Mesenchymal stem cell (in vitro differentiated cells and primary cell): Measurements from ENCODE around the gene UQCC3.

Experiments used
- DNase-seq: peaks from one replicate; pipeline ENCODE4 v3.0.0-alpha.2; 2013
- H2AFZ ChIP-seq: one replicate; pipeline ENCODE4 v1.6.1; 2013; ENCODE audit warnings: low read depth, mild to moderate bottlenecking, control low read depth, inconsistent platforms, low read length, moderate library complexity
- H2AK5ac ChIP-seq: 2 replicates; pipeline ENCODE4 v1.6.1; 2013; ENCODE audit warnings: low read length, moderate library complexity, mild to moderate bottlenecking, inconsistent platforms; ENCODE audit not compliant: severe bottlenecking
- H2BK120ac ChIP-seq: one replicate; pipeline ENCODE4 v1.6.1; 2013; ENCODE audit warnings: low read depth, mild to moderate bottlenecking, inconsistent platforms, low read length, moderate library complexity
- H2BK12ac ChIP-seq, 2 experiments: one replicate each; pipeline ENCODE4 v1.6.1; 2013; ENCODE audit warnings: inconsistent platforms in 2 of 2, low read length in 2 of 2, mild to moderate bottlenecking in 2 of 2, moderate library complexity in 2 of 2, control low read depth in 1 of 2
- H2BK15ac ChIP-seq: one replicate; pipeline ENCODE4 v1.6.1; 2013; ENCODE audit warnings: mild to moderate bottlenecking, low read depth, inconsistent platforms; ENCODE audit not compliant: poor library complexity, severe bottlenecking
- H2BK5ac ChIP-seq: 2 replicates; pipeline ENCODE4 v1.6.1; 2013; ENCODE audit warnings: low read depth, mild to moderate bottlenecking, low read length, control low read depth, inconsistent platforms; ENCODE audit not compliant: poor library complexity, severe bottlenecking
- H3K14ac ChIP-seq, 2 experiments: one replicate each; pipeline ENCODE4 v1.6.1; 2013; ENCODE audit warnings: inconsistent platforms in 2 of 2, low read length in 2 of 2, control low read depth in 1 of 2, mild to moderate bottlenecking in 1 of 2, moderate library complexity in 1 of 2
- H3K18ac ChIP-seq, 2 experiments: one replicate each; pipeline ENCODE4 v1.6.1; 2013; ENCODE audit warnings: inconsistent platforms in 2 of 2, low read length in 2 of 2, control low read depth in 1 of 2, low read depth in 1 of 2, mild to moderate bottlenecking in 1 of 2
- H3K23ac ChIP-seq, 2 experiments: one replicate each; pipeline ENCODE4 v1.6.1; 2013; ENCODE audit warnings: inconsistent platforms in 2 of 2, low read length in 2 of 2, mild to moderate bottlenecking in 2 of 2, moderate library complexity in 2 of 2, control low read depth in 1 of 2
- H3K27ac ChIP-seq: 2 replicates; pipeline ENCODE4 v1.5.1; 2013; ENCODE audit warnings: mild to moderate bottlenecking, moderate library complexity, low read length, control low read depth, inconsistent platforms; ENCODE audit not compliant: poor library complexity, severe bottlenecking
- H3K27me3 ChIP-seq, 2 experiments: 2 replicates each; pipeline versions ENCODE4 v1.6.1 to v1.7.0; 2013; ENCODE audit warnings: low read length in 2 of 2, mild to moderate bottlenecking in 2 of 2, moderate library complexity in 2 of 2, control low read depth in 1 of 2, inconsistent platforms in 1 of 2; ENCODE audit not compliant: control insufficient read depth in 1 of 2, insufficient read depth in 1 of 2
- H3K36me3 ChIP-seq, 2 experiments: 2 replicates each; pipeline versions ENCODE4 v1.6.1 to v1.7.0; 2013; ENCODE audit warnings: low read length in 2 of 2, control low read depth in 1 of 2, inconsistent platforms in 1 of 2, low read depth in 1 of 2, mild to moderate bottlenecking in 1 of 2; ENCODE audit not compliant: insufficient read depth in 2 of 2, control insufficient read depth in 1 of 2
- H3K4ac ChIP-seq, 2 experiments: one replicate each; pipeline ENCODE4 v1.6.1; 2013; ENCODE audit warnings: inconsistent platforms in 2 of 2, low read length in 2 of 2, mild to moderate bottlenecking in 2 of 2, moderate library complexity in 2 of 2, control low read depth in 1 of 2, low read depth in 1 of 2
- H3K4me1 ChIP-seq: 2 replicates; pipeline ENCODE4 v1.6.1; 2013; ENCODE audit warnings: low read depth, low read length, control low read depth; ENCODE audit not compliant: control insufficient read depth, insufficient read depth
- H3K4me2 ChIP-seq: 2 replicates; pipeline ENCODE4 v1.6.1; 2013; ENCODE audit warnings: low read length, mild to moderate bottlenecking, inconsistent platforms; ENCODE audit not compliant: poor library complexity, severe bottlenecking
- H3K4me3 ChIP-seq, 2 experiments: 2 replicates each; pipeline versions ENCODE4 v1.5.1 to v1.7.0; 2013; ENCODE audit warnings: low read length in 2 of 2, mild to moderate bottlenecking in 2 of 2, control low read depth in 1 of 2, low read depth in 1 of 2; ENCODE audit not compliant: insufficient read depth in 1 of 2
- H3K79me1 ChIP-seq: replicated peaks from 2 replicates; pipeline ENCODE4 v1.6.1; 2013; ENCODE audit warnings: mild to moderate bottlenecking, control low read depth, low read length, inconsistent platforms; ENCODE audit not compliant: poor library complexity, severe bottlenecking
- H3K9ac ChIP-seq: 2 replicates; pipeline ENCODE4 v1.7.0; 2013; ENCODE audit warnings: mild to moderate bottlenecking, low read length, moderate library complexity
- H3K9me3 ChIP-seq: 2 replicates; pipeline ENCODE4 v1.7.0; 2013; ENCODE audit warnings: mild to moderate bottlenecking, low read length; ENCODE audit not compliant: control insufficient read depth
- H4K8ac ChIP-seq: one replicate; pipeline ENCODE4 v1.6.1; 2013; ENCODE audit warnings: inconsistent platforms, mild to moderate bottlenecking, low read length, moderate library complexity
- H4K91ac ChIP-seq: one replicate; pipeline ENCODE4 v1.6.1; 2013; ENCODE audit warnings: mild to moderate bottlenecking, low read length, inconsistent platforms
- WGBS: methylation state at CpG from one replicate; pipeline ENCODE4 v1.1.7; 2013; ENCODE audit warnings: mixed read lengths; 5-methylcytosine and 5-hydroxymethylcytosine counted together

The UQCC3 gene

DNA sequence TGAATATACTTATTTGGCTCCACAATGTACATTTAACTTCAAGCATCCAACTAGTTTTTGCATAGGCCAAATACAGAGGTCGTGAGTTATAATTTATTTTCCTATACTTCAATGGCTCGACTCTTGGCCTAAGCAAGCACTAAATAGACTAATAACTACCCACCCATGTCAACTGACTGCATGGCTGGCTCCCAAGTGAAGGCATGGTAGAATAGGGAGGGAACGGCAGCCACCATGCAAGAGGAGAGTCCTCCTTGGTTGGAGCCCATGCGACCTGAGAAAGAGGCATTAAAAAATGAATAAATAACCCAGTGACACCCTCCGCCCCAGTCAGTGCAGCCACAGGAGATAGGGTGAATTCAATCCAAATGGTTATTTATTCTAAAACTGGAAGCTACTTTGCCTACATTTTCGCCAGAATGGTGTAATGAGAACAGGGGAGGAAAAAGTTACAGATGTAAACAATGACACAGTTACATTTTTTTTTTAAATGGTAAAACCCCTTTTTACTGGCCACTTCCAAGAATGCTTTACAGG, 40.9 kb downstream of the UQCC3 start:
- H3K27ac ChIP-seq = peak overlapping the region; percentile 66
- H3K9me3 ChIP-seq = no peaks in the 10 kb centered on the region
- DNase-seq = no peak
- H3K4me1 ChIP-seq = peaks cover 31% of the 10 kb centered on the region
- no peak overlapping the region for H3K14ac ChIP-seq
- no peak overlapping the region for H2BK5ac ChIP-seq
- no peak overlapping the region for H3K4me3 ChIP-seq
- peaks cover 60 to 74% of the 10 kb centered on the region in 2 experiments for H3K36me3 ChIP-seq
- H3K4ac ChIP-seq = no peak overlapping the region
- H3K27me3 ChIP-seq = no peaks in the 10 kb centered on the region
- H2AK5ac ChIP-seq = no peak overlapping the region
- WGBS = 98% methylated on average over 4 of the region's 6 CpGs
- no peak overlapping the region for H4K91ac ChIP-seq
- H3K9ac ChIP-seq = peak overlapping the region; percentile 33
- H3K18ac ChIP-seq = no peak overlapping the region
- no peak overlapping the region for H2BK120ac ChIP-seq
- H2AFZ ChIP-seq = no peak overlapping the region
- peaks cover 21% of the 10 kb centered on the region for H3K79me1 ChIP-seq
- no peak overlapping the region for H3K23ac ChIP-seq
- no peak overlapping the region for H2BK12ac ChIP-seq
- no peak overlapping the region for H2BK15ac ChIP-seq
- H3K4me2 ChIP-seq = no peak overlapping the region
- no peak overlapping the region for H4K8ac ChIP-seq

DNA sequence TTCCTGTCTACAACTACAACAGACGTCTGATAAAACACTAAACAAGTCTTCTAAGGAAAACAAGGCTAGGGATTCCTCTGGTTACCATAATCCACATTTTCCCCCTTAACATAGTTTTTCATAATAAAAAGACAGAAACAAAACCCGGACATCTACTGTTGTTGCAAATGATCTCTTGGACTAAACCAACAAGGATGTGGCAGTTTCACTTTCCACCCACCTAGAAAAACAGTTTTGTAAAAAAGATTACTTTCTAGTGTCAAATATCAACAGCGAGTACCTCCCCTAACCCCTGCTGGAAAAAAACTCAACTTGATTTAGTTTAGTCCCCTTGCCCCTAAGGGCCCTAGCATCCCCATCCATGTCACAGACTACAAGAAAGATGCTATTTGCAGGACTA, 41.4 kb downstream of the UQCC3 start:
- Histone ChIP-seq H3K9ac (peak overlapping the region; percentile 33), H4K91ac (no peak overlapping the region), H2BK5ac (no peak overlapping the region), H2BK120ac (no peak overlapping the region), H3K27me3 (no peaks in the 10 kb centered on the region), H4K8ac (no peak overlapping the region), H3K18ac (no peak overlapping the region), H3K4me2 (no peak overlapping the region), H3K79me1 (peaks cover 16% of the 10 kb centered on the region), H2AK5ac (no peak overlapping the region), H3K4me1 (peaks cover 26% of the 10 kb centered on the region), H3K36me3 (peaks cover 59 to 74% of the 10 kb centered on the region in 2 experiments), H2AFZ (no peak overlapping the region), H3K23ac (no peak overlapping the region), H3K4me3 (no peak overlapping the region), H3K14ac (no peak overlapping the region), H3K27ac (peak overlapping the region; percentile 66), H3K4ac (no peak overlapping the region), H2BK12ac (no peak overlapping the region), H3K9me3 (no peaks in the 10 kb centered on the region), H2BK15ac (no peak overlapping the region)
- DNase-seq = no peak
- 94% methylated on average over 3 of the region's 3 CpGs for WGBS

DNA sequence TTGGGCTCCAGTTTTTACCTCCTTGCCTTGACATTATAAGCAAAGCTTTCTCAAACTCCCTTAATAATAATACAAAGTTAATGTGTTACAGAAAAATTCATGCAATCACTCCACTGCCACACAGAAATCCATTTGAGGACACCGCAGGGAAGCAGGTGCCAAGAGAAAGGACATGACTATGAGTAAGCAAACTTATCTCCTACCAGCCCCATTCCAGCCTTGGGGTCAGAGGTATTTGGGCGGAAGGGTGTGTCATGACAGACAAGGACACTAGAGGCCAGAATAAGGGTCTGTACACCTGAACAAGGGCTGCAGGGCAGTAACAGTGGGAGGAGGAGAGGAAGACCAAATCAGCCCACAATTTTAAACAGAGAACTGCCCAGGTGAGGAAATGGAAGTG, 41.9 kb downstream of the UQCC3 start:
- no peak for DNase-seq
- Histone ChIP-seq H3K4me2 (peak overlapping the region; percentile 36), H2AK5ac (no peak overlapping the region), H3K4ac (no peak overlapping the region), H3K4me1 (peaks cover 24% of the 10 kb centered on the region), H3K4me3 (no peak overlapping the region), H3K36me3 (peaks cover 55 to 78% of the 10 kb centered on the region in 2 experiments), H3K18ac (no peak overlapping the region), H3K27me3 (no peaks in the 10 kb centered on the region), H3K27ac (peak overlapping the region; percentile 76), H2BK15ac (no peak overlapping the region), H2BK5ac (no peak overlapping the region), H2BK120ac (no peak overlapping the region), H3K9me3 (no peaks in the 10 kb centered on the region), H3K79me1 (peaks cover 14% of the 10 kb centered on the region), H3K23ac (no peak overlapping the region), H2BK12ac (no peak overlapping the region), H4K91ac (no peak overlapping the region), H3K9ac (peak overlapping the region; percentile 33), H3K14ac (no peak overlapping the region), H2AFZ (no peak overlapping the region), H4K8ac (no peak overlapping the region)
- WGBS = 100% methylated on average over 1 of the region's 2 CpGs

DNA sequence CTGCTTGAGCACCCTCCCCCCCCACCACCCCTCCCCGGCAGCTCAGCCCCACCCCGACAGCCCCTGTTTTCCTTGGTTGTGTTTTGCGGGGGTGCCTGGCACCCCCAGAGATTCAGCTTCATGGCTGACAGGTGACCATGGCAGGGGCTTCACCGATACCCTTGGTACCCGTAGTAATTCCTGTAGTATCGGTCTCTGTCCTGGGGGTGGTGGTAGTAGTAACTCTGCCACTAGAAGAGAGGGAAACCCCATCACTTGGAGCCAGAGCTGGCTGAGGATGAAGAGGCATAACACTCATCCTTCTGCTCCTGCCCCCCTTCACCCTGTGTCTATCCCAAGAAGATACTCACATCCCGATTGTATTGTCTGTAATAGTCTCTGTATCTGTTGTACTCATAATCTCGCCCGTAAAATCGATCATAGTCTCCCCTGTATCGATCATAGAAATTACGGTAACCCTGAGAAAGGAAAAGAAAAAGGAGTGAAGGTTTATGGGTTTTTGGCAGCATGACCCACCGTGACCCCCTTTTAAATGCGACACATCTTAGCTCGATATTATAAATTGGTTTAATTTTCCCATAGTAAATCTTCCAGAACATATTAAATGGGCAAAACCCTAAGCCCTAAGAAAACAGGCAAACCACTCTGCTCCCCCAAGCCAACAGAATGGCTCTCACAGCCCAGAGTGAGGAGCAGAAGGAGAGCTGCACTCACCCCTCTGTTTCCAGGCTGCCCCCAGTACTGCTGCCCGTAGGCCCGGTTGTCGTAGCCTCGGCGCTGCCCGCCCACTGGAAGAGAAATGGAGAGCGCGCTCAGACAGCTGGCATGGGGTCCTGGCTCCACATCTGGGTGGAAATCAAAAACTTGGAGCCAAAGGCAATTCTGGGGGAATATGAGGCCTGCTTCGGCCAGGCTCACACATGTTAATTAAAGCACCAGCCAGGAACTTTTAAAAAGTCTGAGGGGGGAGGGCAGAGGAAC, 44.0 kb downstream of the UQCC3 start:
- Histone ChIP-seq H3K27ac (no peak overlapping the region), H2AFZ (no peak overlapping the region), H2BK15ac (no peak overlapping the region), H3K4ac (no peak overlapping the region), H3K4me2 (no peak overlapping the region), H3K4me1 (peaks cover 11% of the 10 kb centered on the region), H3K23ac (no peak overlapping the region), H3K36me3 (peaks cover 64 to 92% of the 10 kb centered on the region in 2 experiments), H3K4me3 (no peak overlapping the region), H3K27me3 (no peaks in the 10 kb centered on the region), H3K9me3 (no peaks in the 10 kb centered on the region), H2BK5ac (no peak overlapping the region), H3K79me1 (peaks cover 13% of the 10 kb centered on the region), H4K91ac (no peak overlapping the region), H3K9ac (no peak overlapping the region), H2BK120ac (no peak overlapping the region), H3K18ac (no peak overlapping the region), H3K14ac (no peak overlapping the region), H2BK12ac (no peak overlapping the region), H4K8ac (no peak overlapping the region), H2AK5ac (peak overlapping the region; percentile 28)
- no peak for DNase-seq
- 99% methylated on average over 21 of the region's 24 CpGs for WGBS
